HG03378 (cell line): ENCODE measurements around the gene OR5C1.
"Not testable (repeated sequence)": the region's sequence is repeated elsewhere in the genome, so short reads cannot be mapped to it uniquely, and the experiment has no call there.

Source experiments
- ATAC-seq: cut with Tn5 transposase; IDR thresholded peaks from one replicate; pipeline ENCODE4 v1.9.1; 2021; ENCODE audit warnings: mild to moderate bottlenecking, moderate library complexity; ENCODE audit not compliant: unreplicated experiment

The OR5C1 gene

GRCh38 chr9:122788831-122789230, at the start of gene OR5C1:
OR5C1 (plus strand) TSS chr9:122788933; CDS start chr9:122788933, 0 bp downstream.
- ATAC-seq, result no peak

DNA sequence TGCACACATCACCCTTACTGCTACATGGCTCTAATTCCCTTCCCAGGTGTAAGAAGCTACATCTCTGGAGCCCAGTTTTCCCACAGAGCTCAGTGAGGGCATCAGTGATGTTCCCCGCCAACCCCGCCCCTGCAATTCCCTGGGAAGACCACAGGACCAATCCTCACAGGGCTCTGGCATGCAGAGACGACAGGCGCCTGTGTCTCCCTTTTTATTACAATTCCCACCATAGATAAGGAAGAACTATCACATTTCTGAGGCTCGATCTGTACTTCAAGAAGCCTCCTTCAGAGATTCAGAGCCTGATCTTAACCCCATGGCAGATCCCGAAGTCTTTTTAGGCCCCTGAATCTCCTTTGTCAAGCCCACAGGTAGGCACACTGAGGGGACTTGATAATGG, 46.7 kb upstream of the OR5C1 start, which contains the start of gene OR1L6:
OR1L6 (plus strand) TSS at position 301 of the 400 bp plus-strand sequence. CDS start 7,545 bp downstream, outside the sequence.
- no peak for ATAC-seq

GRCh38 chr9:122754825-122755224, 33.9 kb upstream of the OR5C1 start:
- no peak for ATAC-seq

DNA sequence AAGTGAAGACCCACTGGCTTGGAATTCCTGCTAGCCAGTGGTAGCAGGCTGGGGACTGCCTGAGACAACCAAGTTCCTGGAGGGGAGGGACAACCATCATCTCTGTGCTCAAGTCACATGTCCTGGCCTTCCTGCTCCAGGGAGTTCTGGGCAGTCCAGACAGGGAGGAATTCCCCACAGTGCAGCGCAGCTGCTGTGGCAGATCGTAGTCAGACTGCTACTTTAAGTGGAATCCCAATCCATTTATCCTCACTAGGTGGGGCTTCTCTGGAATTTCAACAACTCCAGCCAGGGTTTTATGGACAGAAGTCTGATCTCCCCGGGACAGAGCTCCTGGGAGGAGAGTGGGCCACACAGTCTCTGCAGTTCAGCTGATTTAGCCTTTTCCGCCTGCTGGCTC, 20.9 kb upstream of the OR5C1 start:
- no peak for ATAC-seq

DNA sequence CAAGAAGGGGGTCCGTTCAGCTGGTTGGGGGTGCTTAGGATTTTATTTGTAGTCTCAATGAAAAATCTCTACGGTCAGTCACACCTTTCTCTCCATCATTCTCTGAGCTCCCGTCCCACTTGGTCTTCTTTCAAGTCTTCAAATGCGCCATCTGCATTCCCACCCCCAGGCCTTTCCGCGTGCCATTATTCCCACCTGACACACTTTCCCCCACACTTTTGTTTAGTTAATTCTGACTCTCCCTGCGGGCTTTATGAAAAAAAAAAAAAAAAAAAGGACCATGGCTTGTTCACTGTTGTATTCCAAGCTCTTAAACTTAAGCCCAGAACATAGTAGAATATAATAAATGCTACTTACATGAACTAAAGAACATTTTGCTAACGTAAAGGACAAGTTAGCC, 11.7 kb upstream of the OR5C1 start:
- no peak for ATAC-seq

DNA sequence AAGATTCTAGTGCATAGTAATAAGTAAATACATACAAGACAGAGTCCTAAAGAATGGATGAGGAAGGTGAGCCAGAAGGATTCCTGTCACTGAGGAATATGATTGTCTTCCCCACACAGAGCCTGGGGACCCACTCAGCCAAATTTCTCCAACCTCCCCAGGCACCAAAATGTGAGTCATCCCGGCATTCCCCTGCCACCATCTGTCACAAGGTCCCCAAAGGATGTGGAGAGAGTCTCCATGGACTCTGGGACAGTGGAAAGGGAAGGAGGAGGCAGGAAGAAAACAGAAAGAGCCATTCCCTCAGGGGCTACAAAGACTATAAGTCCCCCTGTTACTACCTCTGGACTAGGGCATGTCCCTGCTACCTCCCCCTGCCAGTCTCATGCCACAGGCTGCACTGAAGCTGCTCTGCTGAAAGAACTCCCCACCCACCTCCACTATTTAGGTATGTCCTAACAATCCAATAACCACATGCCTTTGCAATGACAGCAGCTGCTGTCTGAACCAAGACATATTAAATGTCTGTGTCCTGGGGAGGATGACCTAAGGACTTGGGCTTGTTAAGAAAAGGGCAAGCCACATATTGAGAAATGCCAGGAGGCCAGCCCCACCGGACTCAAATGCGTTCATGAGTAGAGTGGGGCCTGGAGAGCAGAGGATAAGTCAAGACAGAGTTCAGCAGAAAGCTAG, 10.7 kb upstream of the OR5C1 start:
- ATAC-seq, result no peak

DNA sequence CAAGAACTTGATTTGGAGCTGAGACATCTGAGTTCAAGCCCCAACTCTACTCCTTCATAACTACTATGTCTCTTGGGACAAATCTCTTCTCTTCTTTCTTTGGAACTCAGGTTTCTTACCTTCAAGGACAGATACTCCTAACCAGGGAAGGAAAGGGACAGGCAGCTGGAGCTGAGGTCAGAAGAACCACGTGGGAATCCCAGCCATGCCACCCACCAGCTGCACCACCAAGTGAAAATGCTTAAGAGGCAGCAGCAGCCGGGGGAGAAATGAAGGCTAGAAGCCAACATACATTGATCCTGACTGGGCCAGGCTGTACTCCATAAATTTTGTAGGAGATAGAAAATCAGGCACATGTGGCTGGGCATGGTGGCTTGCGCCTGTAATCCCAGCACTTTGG, 9.6 kb upstream of the OR5C1 start:
- no peak for ATAC-seq

DNA sequence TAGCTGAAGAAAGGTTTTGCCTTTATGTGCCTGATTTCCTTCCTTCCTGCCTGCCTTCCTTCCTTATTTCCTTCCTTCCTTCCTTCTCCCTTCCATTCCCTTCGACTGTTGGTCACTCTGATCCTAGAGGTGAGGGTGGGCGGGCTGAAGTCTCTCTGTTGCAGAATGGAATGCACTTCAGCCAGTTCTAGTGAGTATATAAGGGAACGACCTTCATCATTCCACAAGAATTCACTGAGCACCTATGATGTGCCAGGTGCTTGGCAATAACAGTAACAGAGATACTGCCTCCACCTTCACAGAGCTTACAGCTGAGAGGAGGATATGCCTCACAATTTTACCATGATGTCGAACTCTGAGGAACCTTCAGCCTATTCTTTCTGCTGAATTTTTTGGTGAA, 8.7 kb upstream of the OR5C1 start:
- ATAC-seq, result no peak

- ATAC-seq, result no peak
Measured at GRCh38 chr9:122781671-122782070, 7.1 kb upstream of the OR5C1 start.

- no peak for ATAC-seq
Measured at GRCh38 chr9:122785269-122785668, 3.5 kb upstream of the OR5C1 start.

DNA sequence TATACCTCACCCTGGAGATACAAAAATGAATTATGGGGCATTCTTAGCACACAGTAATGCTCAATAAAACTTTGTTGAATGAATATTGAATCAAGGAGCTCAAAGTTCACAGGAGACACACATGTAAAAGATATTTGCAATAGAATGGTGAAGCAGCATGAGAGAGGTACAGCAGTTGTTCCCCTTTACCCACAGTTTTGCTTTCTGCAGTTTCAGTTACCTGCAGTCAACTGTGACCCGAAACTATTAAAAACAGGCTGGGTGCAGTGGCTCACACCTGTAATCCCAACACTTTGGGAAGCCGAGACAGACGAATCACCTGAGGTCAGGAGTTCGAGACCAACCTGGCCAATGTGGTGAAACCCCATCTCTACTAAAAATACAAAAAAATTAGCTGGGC, 2.4 kb upstream of the OR5C1 start:
- no peak for ATAC-seq

GRCh38 chr9:122789256-122790046, 718 bp downstream of the OR5C1 start:
- ATAC-seq, result no peak

GRCh38 chr9:122791872-122792669, 3.3 kb downstream of the OR5C1 start:
- ATAC-seq, result no peak

DNA sequence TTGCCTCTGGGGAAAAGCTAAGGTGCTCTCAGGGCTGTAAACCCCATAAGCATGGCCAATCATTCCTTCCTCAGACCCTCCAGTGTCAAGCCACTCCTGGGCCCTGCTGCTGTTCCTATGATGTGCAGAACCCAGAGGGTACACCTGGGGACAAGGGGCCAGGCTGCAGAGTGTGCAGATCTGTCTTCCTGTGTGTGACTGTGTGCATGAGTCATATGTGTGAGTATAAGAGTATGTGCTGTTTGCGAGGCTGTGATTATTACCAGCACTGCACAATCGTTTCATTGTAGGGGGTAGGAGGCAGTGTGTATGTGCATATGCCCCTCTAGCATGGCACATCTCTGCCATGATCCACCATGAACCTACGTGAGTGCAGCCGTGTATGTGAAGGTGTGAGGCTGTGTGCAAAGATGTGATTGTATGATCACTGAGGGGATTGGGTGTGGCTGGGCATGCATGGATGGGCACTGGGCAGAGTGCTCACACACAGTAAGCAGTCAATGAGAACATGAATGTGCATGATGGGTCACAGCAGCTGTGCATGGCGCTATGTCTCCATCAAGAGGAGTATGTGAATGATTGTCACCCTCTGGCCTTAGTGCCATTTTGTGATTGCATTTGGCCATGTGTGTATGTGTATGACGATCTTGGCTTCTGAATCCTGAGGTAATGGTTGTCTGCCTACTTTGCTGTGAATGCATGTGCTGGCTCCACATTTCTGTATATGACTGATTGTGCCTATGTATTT, 8.8 kb downstream of the OR5C1 start:
- ATAC-seq, result no peak

DNA sequence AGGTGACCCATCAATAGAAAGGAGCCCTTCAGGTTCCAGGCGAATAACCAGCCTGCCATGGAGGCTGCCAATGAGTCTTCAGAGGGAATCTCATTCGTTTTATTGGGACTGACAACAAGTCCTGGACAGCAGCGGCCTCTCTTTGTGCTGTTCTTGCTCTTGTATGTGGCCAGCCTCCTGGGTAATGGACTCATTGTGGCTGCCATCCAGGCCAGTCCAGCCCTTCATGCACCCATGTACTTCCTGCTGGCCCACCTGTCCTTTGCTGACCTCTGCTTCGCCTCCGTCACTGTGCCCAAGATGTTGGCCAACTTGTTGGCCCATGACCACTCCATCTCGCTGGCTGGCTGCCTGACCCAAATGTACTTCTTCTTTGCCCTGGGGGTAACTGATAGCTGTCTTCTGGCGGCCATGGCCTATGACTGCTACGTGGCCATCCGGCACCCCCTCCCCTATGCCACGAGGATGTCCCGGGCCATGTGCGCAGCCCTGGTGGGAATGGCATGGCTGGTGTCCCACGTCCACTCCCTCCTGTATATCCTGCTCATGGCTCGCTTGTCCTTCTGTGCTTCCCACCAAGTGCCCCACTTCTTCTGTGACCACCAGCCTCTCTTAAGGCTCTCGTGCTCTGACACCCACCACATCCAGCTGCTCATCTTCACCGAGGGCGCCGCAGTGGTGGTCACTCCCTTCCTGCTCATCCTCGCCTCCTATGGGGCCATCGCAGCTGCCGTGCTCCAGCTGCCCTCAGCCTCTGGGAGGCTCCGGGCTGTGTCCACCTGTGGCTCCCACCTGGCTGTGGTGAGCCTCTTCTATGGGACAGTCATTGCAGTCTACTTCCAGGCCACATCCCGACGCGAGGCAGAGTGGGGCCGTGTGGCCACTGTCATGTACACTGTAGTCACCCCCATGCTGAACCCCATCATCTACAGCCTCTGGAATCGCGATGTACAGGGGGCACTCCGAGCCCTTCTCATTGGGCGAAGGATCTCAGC, 11.6 kb downstream of the OR5C1 start, which contains the start of gene OR1K1:
OR1K1 (plus strand) TSS at position 58 of the 995 bp plus-strand sequence; CDS start at position 58, 0 bp downstream.
- ATAC-seq, result no peak

DNA sequence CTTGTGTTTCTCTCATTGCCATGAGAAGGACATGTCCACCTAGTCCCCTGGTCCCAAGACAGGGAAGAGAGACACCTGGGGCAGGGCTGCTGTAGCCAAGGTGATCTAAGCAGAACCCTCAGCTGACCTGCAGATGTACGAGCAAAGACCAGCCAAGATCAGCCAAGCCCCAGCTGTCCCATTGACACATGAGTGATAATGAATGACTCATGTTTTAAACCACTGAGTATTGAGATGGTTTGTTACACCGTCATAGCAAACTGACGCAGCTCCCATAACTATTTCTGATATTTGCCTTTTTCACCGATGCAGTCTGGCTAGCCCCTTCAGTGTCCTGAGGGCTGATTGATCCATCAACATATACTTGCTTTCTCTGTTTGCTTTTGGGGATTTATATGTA, 17.9 kb downstream of the OR5C1 start:
- no peak for ATAC-seq

GRCh38 chr9:122807271-122807900, 18.7 kb downstream of the OR5C1 start:
- no peak for ATAC-seq

DNA sequence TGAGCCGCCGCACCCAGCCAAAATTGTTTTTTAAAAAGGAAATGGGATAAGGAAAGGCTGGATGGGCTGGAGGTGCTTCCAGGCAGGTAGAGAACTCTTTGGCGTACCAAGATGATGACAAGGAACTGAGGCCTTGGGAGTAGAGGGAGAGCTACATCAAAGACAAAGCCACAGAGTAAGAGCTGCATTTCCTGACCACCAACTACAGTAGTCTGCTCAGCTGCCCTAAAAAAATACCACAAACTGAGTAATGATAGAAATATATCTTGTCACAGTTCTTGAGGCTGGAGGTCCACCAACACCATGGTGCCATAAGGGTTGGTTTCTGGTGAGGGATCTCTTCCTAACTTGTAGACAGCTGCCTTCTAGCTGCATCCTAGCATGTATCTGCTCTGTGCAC, 19.4 kb downstream of the OR5C1 start:
- ATAC-seq, result no peak

DNA sequence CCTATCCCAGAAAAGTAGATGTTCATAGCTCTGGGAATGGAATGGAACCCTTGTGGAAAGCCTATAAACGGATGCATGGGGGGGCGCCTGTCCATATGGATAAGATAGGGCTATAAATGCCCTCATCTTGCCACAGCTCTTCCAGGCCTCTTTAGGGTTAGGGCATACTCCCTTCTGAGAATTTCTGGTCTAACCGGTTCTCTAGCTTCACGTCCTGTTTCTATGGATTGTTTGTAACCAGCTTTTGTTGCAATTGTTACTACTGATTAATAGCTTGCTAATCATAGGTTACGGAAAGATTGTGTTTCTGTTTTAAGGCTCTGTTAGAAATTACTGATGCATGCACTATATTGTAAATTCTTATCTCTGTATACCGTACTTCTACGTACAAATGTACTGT, 20.5 kb downstream of the OR5C1 start:
- not testable (repeated sequence) for ATAC-seq
